ENCODE results near the gene SHISAL2A. TPM values are rescaled to one million over a fixed set of nuclear protein-coding genes. Genes with fewer than 3 reads are reported as not detected.

SHISAL2A gene
- total RNA-seq, 3 donors from 2014 or later = 0.15 TPM; not detected in 2

DNA sequence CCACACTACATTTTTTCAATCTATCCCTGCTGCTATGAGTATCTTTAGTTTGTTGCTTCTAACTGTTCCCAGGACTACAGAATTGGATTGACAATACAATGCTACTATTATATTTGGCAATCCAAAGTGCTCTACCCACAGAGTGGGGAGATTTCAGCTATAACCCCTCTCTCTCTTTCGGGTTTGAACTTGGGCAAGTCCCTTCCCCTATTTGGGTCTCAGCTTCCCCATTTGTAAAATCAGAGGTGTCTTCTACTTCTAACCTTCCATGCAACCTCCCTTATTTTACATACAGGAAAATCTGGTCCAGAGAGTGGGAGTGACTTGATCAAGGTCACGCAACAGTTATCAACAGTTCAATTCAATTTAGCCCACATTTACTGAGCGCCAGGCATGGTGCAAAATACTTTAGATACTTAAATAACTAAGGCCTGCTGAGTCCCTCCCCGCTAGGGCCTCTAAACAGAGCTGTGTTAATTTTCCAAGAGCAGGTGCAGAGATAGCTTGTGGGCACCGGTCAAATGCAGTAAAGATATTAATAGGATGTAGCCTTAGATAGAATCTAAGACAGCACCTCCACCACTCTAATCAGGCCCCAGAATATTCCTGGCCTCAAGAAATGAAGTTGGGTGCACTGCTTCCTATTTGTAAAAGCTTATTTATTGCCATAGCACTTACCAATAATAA, 40.2 kb upstream of the SHISAL2A start:
- no peak overlapping the region for H3K27ac ChIP-seq
- no peak for TF ChIP-seq POLR2A (IDR thresholded peaks at IDR 0.05)
- TF ChIP-seq, protein P1, sequence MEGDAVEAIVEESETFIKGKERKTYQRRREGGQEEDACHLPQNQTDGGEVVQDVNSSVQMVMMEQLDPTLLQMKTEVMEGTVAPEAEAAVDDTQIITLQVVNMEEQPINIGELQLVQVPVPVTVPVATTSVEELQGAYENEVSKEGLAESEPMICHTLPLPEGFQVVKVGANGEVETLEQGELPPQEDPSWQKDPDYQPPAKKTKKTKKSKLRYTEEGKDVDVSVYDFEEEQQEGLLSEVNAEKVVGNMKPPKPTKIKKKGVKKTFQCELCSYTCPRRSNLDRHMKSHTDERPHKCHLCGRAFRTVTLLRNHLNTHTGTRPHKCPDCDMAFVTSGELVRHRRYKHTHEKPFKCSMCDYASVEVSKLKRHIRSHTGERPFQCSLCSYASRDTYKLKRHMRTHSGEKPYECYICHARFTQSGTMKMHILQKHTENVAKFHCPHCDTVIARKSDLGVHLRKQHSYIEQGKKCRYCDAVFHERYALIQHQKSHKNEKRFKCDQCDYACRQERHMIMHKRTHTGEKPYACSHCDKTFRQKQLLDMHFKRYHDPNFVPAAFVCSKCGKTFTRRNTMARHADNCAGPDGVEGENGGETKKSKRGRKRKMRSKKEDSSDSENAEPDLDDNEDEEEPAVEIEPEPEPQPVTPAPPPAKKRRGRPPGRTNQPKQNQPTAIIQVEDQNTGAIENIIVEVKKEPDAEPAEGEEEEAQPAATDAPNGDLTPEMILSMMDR (IDR thresholded peaks at IDR 0.05) = no peak
- TF ChIP-seq POLR2AphosphoS5 (IDR thresholded peaks at IDR 0.05) = no peak
- H3K4me3 ChIP-seq = no peak overlapping the region
- no peaks in the 10 kb centered on the region for H3K27me3 ChIP-seq
- no peaks in the 10 kb centered on the region for H3K36me3 ChIP-seq
- H3K4me1 ChIP-seq = no peaks in the 10 kb centered on the region
- intact Hi-C loops (cut with DNase I; ENCODE audit: low total_unique reads) = no loop called here
- no peaks in the 10 kb centered on the region for H3K9me3 ChIP-seq
- DNase-seq (ENCODE audit: low spot score in 2 of 2) = no peak

DNA sequence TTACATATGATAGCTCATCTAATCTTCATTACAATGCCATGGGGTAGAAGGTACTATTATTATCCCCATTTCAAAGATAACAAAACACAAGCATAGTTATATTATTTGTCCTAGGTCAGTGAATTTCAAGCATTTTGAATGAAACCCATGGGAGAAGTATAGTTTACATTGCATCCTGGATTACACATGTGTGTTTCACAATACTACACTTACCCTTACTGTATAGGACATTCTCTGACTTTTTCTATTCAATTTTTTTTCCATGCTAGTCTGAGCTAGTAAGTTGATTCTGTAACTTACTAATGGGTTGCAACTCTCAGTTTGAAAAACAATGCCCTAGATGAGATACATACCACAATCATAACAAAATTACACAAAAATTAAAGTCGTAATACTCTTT, 39.5 kb upstream of the SHISAL2A start:
- Histone ChIP-seq H3K27ac (no peak overlapping the region), H3K36me3 (no peaks in the 10 kb centered on the region), H3K9me3 (no peaks in the 10 kb centered on the region), H3K27me3 (no peaks in the 10 kb centered on the region), H3K4me3 (no peak overlapping the region), H3K4me1 (no peaks in the 10 kb centered on the region)
- DNase-seq (ENCODE audit: low spot score in 2 of 2) = no peak
- intact Hi-C loops (cut with DNase I; ENCODE audit: low total_unique reads) = no loop called here
- TF ChIP-seq, protein P1 (IDR thresholded peaks at IDR 0.05) = no peak
- no peak for TF ChIP-seq POLR2AphosphoS5 (IDR thresholded peaks at IDR 0.05)
- no peak for TF ChIP-seq POLR2A (IDR thresholded peaks at IDR 0.05)

DNA sequence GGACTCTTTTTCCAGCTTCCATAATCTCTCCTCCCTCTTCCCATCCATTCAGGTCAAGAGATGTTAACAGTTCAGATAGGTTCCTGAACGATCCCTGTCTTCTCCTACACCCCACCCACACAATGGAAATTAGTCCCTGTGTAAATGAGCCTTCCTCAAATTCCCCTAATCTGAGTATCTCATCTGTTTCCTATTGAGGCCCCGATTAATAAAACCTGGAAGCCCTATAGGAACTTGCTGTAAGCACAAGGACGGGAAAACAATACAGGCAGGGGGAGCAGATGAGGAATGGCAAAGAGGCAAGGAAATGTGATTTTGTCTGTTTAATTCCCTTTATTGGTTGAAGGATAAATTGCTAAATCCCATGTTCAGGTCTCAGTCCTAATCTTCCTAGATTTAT, 37.9 kb upstream of the SHISAL2A start:
- intact Hi-C loops (cut with DNase I; ENCODE audit: low total_unique reads) = no loop called here
- no peaks in the 10 kb centered on the region for H3K9me3 ChIP-seq
- TF ChIP-seq, protein P1 (IDR thresholded peaks at IDR 0.05) = no peak
- TF ChIP-seq POLR2A (IDR thresholded peaks at IDR 0.05) (no peak), POLR2AphosphoS5 (IDR thresholded peaks at IDR 0.05) (no peak)

DNA sequence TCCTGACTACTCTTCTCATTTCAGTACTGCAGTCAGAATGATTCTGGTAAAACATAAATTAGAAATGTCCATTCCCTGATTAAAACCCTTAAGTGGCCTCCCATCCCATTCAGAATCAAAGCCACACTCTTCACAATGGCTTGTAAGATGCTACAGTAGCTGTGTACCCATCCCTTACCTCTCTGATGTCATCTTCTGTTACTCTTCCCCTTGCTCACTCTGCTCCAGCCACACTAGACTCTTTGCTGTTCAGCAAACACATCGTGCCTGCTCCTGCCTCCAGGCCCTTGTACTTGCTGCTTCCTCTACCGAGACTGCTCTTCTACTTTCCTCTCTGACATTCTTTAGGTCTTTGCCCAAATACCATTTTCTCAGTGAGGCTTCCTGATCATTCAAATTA, 35.1 kb upstream of the SHISAL2A start:
- Histone ChIP-seq H3K27me3 (no peaks in the 10 kb centered on the region), H3K36me3 (no peaks in the 10 kb centered on the region), H3K4me1 (no peaks in the 10 kb centered on the region), H3K27ac (no peak overlapping the region), H3K4me3 (no peak overlapping the region), H3K9me3 (no peaks in the 10 kb centered on the region)
- intact Hi-C loops (cut with DNase I; ENCODE audit: low total_unique reads) = no loop called here
- DNase-seq (ENCODE audit: low spot score in 2 of 2) = no peak
- TF ChIP-seq, protein P1 (IDR thresholded peaks at IDR 0.05) = no peak
- no peak for TF ChIP-seq POLR2A (IDR thresholded peaks at IDR 0.05)
- TF ChIP-seq POLR2AphosphoS5 (IDR thresholded peaks at IDR 0.05) = no peak

More for the DNA sequence above, 37.9 kb upstream of the SHISAL2A start:
- no peak for DNase-seq (ENCODE audit: low spot score in 2 of 2)
- Histone ChIP-seq H3K27me3 (no peaks in the 10 kb centered on the region), H3K27ac (no peak overlapping the region), H3K36me3 (no peaks in the 10 kb centered on the region), H3K4me1 (no peaks in the 10 kb centered on the region), H3K4me3 (no peak overlapping the region)

DNA sequence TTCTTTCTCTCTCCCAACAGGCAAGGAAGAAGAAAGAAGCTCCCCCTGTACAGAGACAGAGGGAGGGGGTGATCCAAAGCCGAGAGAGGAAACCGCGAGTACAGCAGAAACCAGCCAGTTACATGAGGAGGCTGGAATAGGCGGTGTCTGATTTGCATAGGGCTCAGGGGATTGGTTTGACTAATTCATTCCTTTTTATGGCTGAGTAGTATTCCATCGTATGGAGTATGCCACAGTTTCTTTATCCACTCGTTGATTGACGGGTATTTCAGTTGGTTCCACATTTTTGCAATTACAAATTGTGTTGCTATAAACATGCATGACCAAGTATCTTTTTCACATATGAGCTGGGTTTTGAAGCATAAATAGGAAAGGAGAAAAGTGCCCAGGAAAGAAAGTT, 34.2 kb upstream of the SHISAL2A start:
- Histone ChIP-seq H3K9me3 (no peaks in the 10 kb centered on the region), H3K4me1 (peaks cover 0 to under 1% of the 10 kb centered on the region in 2 donors), H3K27me3 (no peaks in the 10 kb centered on the region), H3K4me3 (no peak overlapping the region), H3K27ac (no peak overlapping the region), H3K36me3 (no peaks in the 10 kb centered on the region)
- TF ChIP-seq POLR2A (IDR thresholded peaks at IDR 0.05) = no peak
- TF ChIP-seq, protein P1 (IDR thresholded peaks at IDR 0.05) = no peak
- no peak for TF ChIP-seq POLR2AphosphoS5 (IDR thresholded peaks at IDR 0.05)
- no peak for DNase-seq (ENCODE audit: low spot score in 2 of 2)
- intact Hi-C loops (cut with DNase I; ENCODE audit: low total_unique reads) = no loop called here
